OCI-LY1 (cell line): ENCODE measurements around the gene TRIP13.

ENCODE experiments used
- EZH2 ChIP-seq: fragments of 200-600 bp; sonication (generic), shearing (Covaris generic); IDR thresholded peaks from 2 replicates; pipeline ENCODE4 v1.8.0; 2017; ENCODE audit warnings: borderline replicate concordance, mixed run types, mild to moderate bottlenecking, antibody characterized with exemption, low read length, moderate library complexity, mixed read lengths
- TF ChIP-seq, protein P1 (sequence below): fragments of 200-600 bp; sonication (generic), shearing (Covaris generic); IDR thresholded peaks from 2 replicates; pipeline ENCODE4 v1.5.1; 2017; ENCODE audit warnings: mild to moderate bottlenecking, antibody characterized with exemption, low read length, moderate library complexity, mixed read lengths

DNA sequence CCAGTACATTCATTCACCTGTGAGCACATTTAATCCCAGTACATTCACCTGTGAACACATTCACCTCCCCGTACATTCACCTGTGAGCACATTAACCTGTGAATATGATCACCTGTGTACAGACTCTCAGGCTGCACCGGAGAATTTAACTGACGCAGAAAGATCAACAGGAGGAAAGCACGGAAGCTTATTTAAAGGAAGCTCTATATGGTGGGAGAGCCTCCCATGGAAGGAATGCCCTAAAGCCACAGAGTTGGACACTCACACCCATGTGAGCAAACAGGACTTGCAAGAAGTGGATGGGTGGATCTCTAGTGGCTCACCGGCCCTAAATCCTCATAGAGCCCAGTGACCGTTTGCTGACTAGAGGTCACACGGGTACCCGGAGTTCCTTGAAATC lies 38.2 kb downstream of the TRIP13 start:
- TF ChIP-seq, protein P1, sequence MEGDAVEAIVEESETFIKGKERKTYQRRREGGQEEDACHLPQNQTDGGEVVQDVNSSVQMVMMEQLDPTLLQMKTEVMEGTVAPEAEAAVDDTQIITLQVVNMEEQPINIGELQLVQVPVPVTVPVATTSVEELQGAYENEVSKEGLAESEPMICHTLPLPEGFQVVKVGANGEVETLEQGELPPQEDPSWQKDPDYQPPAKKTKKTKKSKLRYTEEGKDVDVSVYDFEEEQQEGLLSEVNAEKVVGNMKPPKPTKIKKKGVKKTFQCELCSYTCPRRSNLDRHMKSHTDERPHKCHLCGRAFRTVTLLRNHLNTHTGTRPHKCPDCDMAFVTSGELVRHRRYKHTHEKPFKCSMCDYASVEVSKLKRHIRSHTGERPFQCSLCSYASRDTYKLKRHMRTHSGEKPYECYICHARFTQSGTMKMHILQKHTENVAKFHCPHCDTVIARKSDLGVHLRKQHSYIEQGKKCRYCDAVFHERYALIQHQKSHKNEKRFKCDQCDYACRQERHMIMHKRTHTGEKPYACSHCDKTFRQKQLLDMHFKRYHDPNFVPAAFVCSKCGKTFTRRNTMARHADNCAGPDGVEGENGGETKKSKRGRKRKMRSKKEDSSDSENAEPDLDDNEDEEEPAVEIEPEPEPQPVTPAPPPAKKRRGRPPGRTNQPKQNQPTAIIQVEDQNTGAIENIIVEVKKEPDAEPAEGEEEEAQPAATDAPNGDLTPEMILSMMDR: no peak
- TF ChIP-seq EZH2: no peak
